Upper lobe of left lung (tissue), 4 donors: ENCODE data around the gene COX19.

Experiments used
- CTCF ChIP-seq, 6 experiments: fragments of 450-650 bp in 4 of 6; fragments of 200-600 bp in 2 of 6; sonication (generic) in 2 of 6; IDR thresholded peaks; one replicate each; pipeline ENCODE4 v1.5.1; 2016 to 2019; ENCODE audit warnings: antibody characterized with exemption in 6 of 6
- EP300 ChIP-seq, 4 donors: sonication (generic); formaldehyde crosslinking; IDR thresholded peaks; one replicate each; pipeline ENCODE4 v1.5.1; 2017; ENCODE audit warnings: antibody characterized with exemption in 4 of 4, control low read depth in 2 of 4
- POLR2A ChIP-seq, 4 donors: fragments of 450-650 bp; IDR thresholded peaks; one replicate each; pipeline ENCODE4 v1.5.1; 2016 to 2017; ENCODE audit warnings: antibody characterized with exemption in 4 of 4, mild to moderate bottlenecking in 2 of 4
- POLR2AphosphoS5 ChIP-seq, 2 donors: sonication (generic); formaldehyde crosslinking; IDR thresholded peaks; one replicate each; pipeline ENCODE4 v1.5.1; 2017; ENCODE audit warnings: antibody characterized with exemption in 2 of 2

- TF ChIP-seq CTCF (IDR thresholded peaks at IDR 0.05): no peak
- TF ChIP-seq EP300 (IDR thresholded peaks at IDR 0.05): no peak
- no peak for TF ChIP-seq POLR2A (IDR thresholded peaks at IDR 0.05)
- no peak for TF ChIP-seq POLR2AphosphoS5 (IDR thresholded peaks at IDR 0.05)
Measured at GRCh38 chr7:919114-919442, 56.3 kb downstream of the COX19 start.
